GM23338 (cell line): ENCODE results near the gene MAP2K2. TPM values are rescaled to one million over a fixed set of nuclear protein-coding genes. Genes with fewer than 3 reads are reported as not detected.

Experiments used
- ATAC-seq: fragments of 200-7000 bp; cut with Tn5 transposase; 3 replicates; pipeline ENCODE4 v1.9.1; 2020
- DNase-seq: peaks from one replicate; pipeline ENCODE4 v3.0.0-alpha.2; 2015; ENCODE audit warnings: low spot score
- H2AFZ ChIP-seq: fragments of 200-600 bp; sonication (generic); 2 replicates; pipeline ENCODE4 v1.8.0; 2016; ENCODE audit warnings: antibody characterized with exemption, mild to moderate bottlenecking, moderate library complexity
- H3F3A ChIP-seq: fragments of 200-600 bp; sonication (generic); replicated peaks from 2 replicates; pipeline ENCODE4 v1.8.0; 2017; ENCODE audit warnings: antibody characterized with exemption, mixed run types, low read depth
- H3K27ac ChIP-seq: fragments of 200-600 bp; sonication (generic); 2 replicates; pipeline ENCODE4 v1.6.1; 2016; ENCODE audit warnings: low read depth
- H3K27me3 ChIP-seq: fragments of 200-600 bp; sonication (generic); 2 replicates; pipeline ENCODE4 v1.8.0; 2016; ENCODE audit warnings: mild to moderate bottlenecking, mixed run types, moderate library complexity; ENCODE audit not compliant: insufficient read depth
- H3K36me3 ChIP-seq: fragments of 200-600 bp; sonication (generic); 2 replicates; pipeline ENCODE4 v1.8.0; 2016; ENCODE audit warnings: mild to moderate bottlenecking; ENCODE audit not compliant: insufficient read depth
- H3K4me1 ChIP-seq: fragments of 200-600 bp; sonication (generic); 2 replicates; pipeline ENCODE4 v1.8.0; 2016; ENCODE audit warnings: mild to moderate bottlenecking, moderate library complexity; ENCODE audit not compliant: insufficient read depth
- H3K4me2 ChIP-seq: fragments of 200-600 bp; sonication (generic); 2 replicates; pipeline ENCODE4 v1.7.1; 2017; ENCODE audit warnings: mixed run types
- H3K4me3 ChIP-seq: fragments of 200-600 bp; sonication (generic); 2 replicates; pipeline ENCODE4 v1.6.1; 2016; ENCODE audit warnings: mixed run types
- H3K79me2 ChIP-seq: fragments of 200-600 bp; sonication (generic); replicated peaks from 2 replicates; pipeline ENCODE4 v1.8.0; 2017; ENCODE audit warnings: mild to moderate bottlenecking; ENCODE audit not compliant: insufficient read depth
- H3K9me2 ChIP-seq: fragments of 200-600 bp; sonication (generic); 2 replicates; pipeline ENCODE4 v1.8.0; 2017; ENCODE audit not compliant: insufficient read depth
- H4K20me1 ChIP-seq: fragments of 200-600 bp; sonication (generic); replicated peaks from 2 replicates; pipeline ENCODE4 v1.8.0; 2017; ENCODE audit warnings: mild to moderate bottlenecking; ENCODE audit not compliant: insufficient read depth
- H3K27ac Mint-ChIP-seq: 2 replicates; pipeline ENCODE4 v1.8.0; 2020; ENCODE audit warnings: inconsistent platforms, mild to moderate bottlenecking, moderate library complexity, mixed read lengths
- H3K27me3 Mint-ChIP-seq: 3 replicates; pipeline ENCODE4 v1.8.0; 2022; ENCODE audit warnings: low read depth, mild to moderate bottlenecking, moderate library complexity, mixed read lengths, inconsistent platforms; ENCODE audit not compliant: insufficient read depth, poor library complexity
- H3K36me3 Mint-ChIP-seq: 3 replicates; pipeline ENCODE4 v1.8.0; 2021; ENCODE audit warnings: low read depth, mild to moderate bottlenecking, inconsistent platforms, moderate library complexity, mixed read lengths
- H3K4me1 Mint-ChIP-seq: 3 replicates; pipeline ENCODE4 v1.8.0; 2020; ENCODE audit warnings: mild to moderate bottlenecking, inconsistent platforms, mixed read lengths
- H3K4me3 Mint-ChIP-seq: 3 replicates; pipeline ENCODE4 v1.8.0; 2021; ENCODE audit warnings: moderate library complexity, mild to moderate bottlenecking, inconsistent platforms, mixed read lengths
- H3K9me3 Mint-ChIP-seq: 3 replicates; pipeline ENCODE4 v1.8.0; 2020; ENCODE audit warnings: moderate library complexity, mild to moderate bottlenecking, inconsistent platforms, mixed read lengths
- ETS1 ChIP-seq: IDR thresholded peaks from 2 replicates; pipeline ENCODE4 v1.6.1; 2016; ENCODE audit warnings: antibody characterized with exemption
- EZH2phosphoT487 ChIP-seq: fragments of 200-600 bp; sonication (generic); IDR thresholded peaks from one replicate; pipeline ENCODE4 v1.8.1; 2018; ENCODE audit warnings: antibody characterized with exemption; ENCODE audit not compliant: unreplicated experiment
- JUNB ChIP-seq: IDR thresholded peaks from one replicate; pipeline ENCODE4 v1.6.1; 2016; ENCODE audit warnings: antibody characterized with exemption; ENCODE audit not compliant: unreplicated experiment
- NANOG ChIP-seq: IDR thresholded peaks from 2 replicates; pipeline ENCODE4 v1.6.1; 2016; ENCODE audit warnings: antibody characterized with exemption, borderline replicate concordance
- STAT1 ChIP-seq: IDR thresholded peaks from one replicate; pipeline ENCODE4 v1.6.1; 2016; ENCODE audit warnings: antibody characterized with exemption; ENCODE audit not compliant: unreplicated experiment
- polyA plus RNA-seq: library from polyadenylated mRNA; unstranded; fragments of >200 nt; fragmentation: Nextera tagmentation; extraction: Ambion mirVana; gene quantifications from 2 replicates; pipeline ENCODE4 v1.2.1, GENCODE V29; 2016
- total RNA-seq: library from RNA; depleted of rRNA; stranded (reverse); fragments of >200 nt; shearing (Covaris generic); gene quantifications from 2 replicates; pipeline ENCODE4 v1.2.3, GENCODE V29; 2014
- TF ChIP-seq, protein P1 (sequence below): IDR thresholded peaks from one replicate; pipeline ENCODE4 v1.6.1; 2018; ENCODE audit warnings: antibody characterized with exemption; ENCODE audit not compliant: unreplicated experiment
- TF ChIP-seq, protein P2 (sequence below), 2 experiments: fragments of 200-600 bp in 1 of 2; sonication (generic) in 1 of 2; conservative IDR thresholded peaks; 2 replicates each; pipeline versions ENCODE4 v1.5.1 to v1.6.1; 2016 to 2017; ENCODE audit warnings: antibody characterized with exemption in 2 of 2, low read depth in 2 of 2, mild to moderate bottlenecking in 2 of 2, moderate library complexity in 1 of 2

The MAP2K2 gene
- total and polyA plus RNA-seq, 2 experiments from 2014 or later = 99.7 to 151 TPM

DNA sequence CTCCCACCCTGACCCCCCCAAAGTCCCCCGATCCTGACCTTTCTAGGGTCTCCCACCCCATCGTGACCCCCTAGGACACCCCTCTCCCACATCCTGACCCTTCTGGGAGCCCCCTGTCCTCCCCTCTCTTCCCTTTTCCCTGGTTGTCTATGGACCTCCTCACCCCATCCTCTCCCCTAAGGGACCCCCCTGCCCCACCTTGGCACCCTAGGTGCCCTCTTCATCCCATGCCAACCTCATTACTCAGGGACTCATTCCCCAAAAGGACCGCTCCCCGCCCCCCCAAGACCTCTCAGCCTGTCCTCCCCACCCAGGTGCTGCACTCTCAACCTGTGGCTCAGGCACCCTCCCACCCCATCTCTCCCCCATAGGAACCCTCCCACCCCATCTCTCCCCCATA lies 2.1 kb downstream of the MAP2K2 start (continued):
- TF ChIP-seq ETS1 (no peak), STAT1 (no peak), NANOG (no peak)

GRCh38 chr19:4121273-4121612 lies 2.7 kb downstream of the MAP2K2 start:
- Histone ChIP-seq H3F3A (no peaks in the 10 kb centered on the region), H3K9me2 (no peaks in the 10 kb centered on the region), H3K27ac (no peak overlapping the region), H4K20me1 (peaks cover 34% of the 10 kb centered on the region), H3K36me3 (peaks cover 4% of the 10 kb centered on the region; the same call in 1 of the 2 replicates), H3K79me2 (peaks cover 38% of the 10 kb centered on the region), H3K4me2 (no peak overlapping the region), H3K4me3 (no peak overlapping the region), H2AFZ (no peak overlapping the region), H3K4me1 (peaks cover 5% of the 10 kb centered on the region; the same call in 1 of the 2 replicates), H3K27me3 (no peaks in the 10 kb centered on the region)
- peaks cover 10% of the 10 kb centered on the region for H3K27me3 Mint-ChIP-seq
- DNase-seq = no peak
- H3K4me1 Mint-ChIP-seq = peaks cover 14% of the 10 kb centered on the region
- no peak overlapping the region for H3K27ac Mint-ChIP-seq
- no peaks in the 10 kb centered on the region; the same call in 2 of the 3 replicates for H3K9me3 Mint-ChIP-seq
- peaks cover 16% of the 10 kb centered on the region for H3K36me3 Mint-ChIP-seq
- H3K4me3 Mint-ChIP-seq = no peak overlapping the region
- no peak for ATAC-seq
- TF ChIP-seq NANOG = no peak
- TF ChIP-seq ETS1 = no peak
- TF ChIP-seq, protein P1, sequence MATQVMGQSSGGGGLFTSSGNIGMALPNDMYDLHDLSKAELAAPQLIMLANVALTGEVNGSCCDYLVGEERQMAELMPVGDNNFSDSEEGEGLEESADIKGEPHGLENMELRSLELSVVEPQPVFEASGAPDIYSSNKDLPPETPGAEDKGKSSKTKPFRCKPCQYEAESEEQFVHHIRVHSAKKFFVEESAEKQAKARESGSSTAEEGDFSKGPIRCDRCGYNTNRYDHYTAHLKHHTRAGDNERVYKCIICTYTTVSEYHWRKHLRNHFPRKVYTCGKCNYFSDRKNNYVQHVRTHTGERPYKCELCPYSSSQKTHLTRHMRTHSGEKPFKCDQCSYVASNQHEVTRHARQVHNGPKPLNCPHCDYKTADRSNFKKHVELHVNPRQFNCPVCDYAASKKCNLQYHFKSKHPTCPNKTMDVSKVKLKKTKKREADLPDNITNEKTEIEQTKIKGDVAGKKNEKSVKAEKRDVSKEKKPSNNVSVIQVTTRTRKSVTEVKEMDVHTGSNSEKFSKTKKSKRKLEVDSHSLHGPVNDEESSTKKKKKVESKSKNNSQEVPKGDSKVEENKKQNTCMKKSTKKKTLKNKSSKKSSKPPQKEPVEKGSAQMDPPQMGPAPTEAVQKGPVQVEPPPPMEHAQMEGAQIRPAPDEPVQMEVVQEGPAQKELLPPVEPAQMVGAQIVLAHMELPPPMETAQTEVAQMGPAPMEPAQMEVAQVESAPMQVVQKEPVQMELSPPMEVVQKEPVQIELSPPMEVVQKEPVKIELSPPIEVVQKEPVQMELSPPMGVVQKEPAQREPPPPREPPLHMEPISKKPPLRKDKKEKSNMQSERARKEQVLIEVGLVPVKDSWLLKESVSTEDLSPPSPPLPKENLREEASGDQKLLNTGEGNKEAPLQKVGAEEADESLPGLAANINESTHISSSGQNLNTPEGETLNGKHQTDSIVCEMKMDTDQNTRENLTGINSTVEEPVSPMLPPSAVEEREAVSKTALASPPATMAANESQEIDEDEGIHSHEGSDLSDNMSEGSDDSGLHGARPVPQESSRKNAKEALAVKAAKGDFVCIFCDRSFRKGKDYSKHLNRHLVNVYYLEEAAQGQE = no peak
- TF ChIP-seq EZH2phosphoT487 = no peak
- TF ChIP-seq, protein P2, sequence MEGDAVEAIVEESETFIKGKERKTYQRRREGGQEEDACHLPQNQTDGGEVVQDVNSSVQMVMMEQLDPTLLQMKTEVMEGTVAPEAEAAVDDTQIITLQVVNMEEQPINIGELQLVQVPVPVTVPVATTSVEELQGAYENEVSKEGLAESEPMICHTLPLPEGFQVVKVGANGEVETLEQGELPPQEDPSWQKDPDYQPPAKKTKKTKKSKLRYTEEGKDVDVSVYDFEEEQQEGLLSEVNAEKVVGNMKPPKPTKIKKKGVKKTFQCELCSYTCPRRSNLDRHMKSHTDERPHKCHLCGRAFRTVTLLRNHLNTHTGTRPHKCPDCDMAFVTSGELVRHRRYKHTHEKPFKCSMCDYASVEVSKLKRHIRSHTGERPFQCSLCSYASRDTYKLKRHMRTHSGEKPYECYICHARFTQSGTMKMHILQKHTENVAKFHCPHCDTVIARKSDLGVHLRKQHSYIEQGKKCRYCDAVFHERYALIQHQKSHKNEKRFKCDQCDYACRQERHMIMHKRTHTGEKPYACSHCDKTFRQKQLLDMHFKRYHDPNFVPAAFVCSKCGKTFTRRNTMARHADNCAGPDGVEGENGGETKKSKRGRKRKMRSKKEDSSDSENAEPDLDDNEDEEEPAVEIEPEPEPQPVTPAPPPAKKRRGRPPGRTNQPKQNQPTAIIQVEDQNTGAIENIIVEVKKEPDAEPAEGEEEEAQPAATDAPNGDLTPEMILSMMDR (conservative IDR thresholded peaks at IDR 0.05; ENCODE audit: low read depth in 2 of 2) = no peak
- TF ChIP-seq JUNB = no peak
